Stimulated activated CD8-positive, alpha-beta memory T cell treated with anti-CD3 and anti-CD28 coated beads, Interleukin-2, amount 100 ng/mL, for 48 hours (primary cell): Measurements from ENCODE around the gene THBS2.
"Not testable (repeated sequence)": the region's sequence is repeated elsewhere in the genome, so short reads cannot be mapped to it uniquely, and the experiment has no call there.

Experiments
- DNase-seq, 2 donors: peaks; one replicate each; pipeline ENCODE4 v3.0.0-alpha.2; 2020; ENCODE audit warnings: low read depth in 2 of 2

THBS2 gene

GRCh38 chr6:169210611-169211010 lies 43.0 kb downstream of the THBS2 start:
- DNase-seq = no peak

- no peak for DNase-seq
These were observed 45.6 kb downstream of the THBS2 start for GRCh38 chr6:169208011-169208410.

- DNase-seq = no peak
These were observed 46.2 kb downstream of the THBS2 start for GRCh38 chr6:169207482-169207881.

GRCh38 chr6:169205176-169206160 lies 48.2 kb downstream of the THBS2 start:
- DNase-seq = no peak

GRCh38 chr6:169204167-169204566 lies 49.5 kb downstream of the THBS2 start:
- DNase-seq = no peak

- no peak for DNase-seq
These were observed 51.7 kb downstream of the THBS2 start for GRCh38 chr6:169201985-169202384.

- DNase-seq = no peak
These were observed 52.6 kb downstream of the THBS2 start for GRCh38 chr6:169200893-169201514.

GRCh38 chr6:169199625-169200335 lies 53.9 kb downstream of the THBS2 start:
- DNase-seq = no peak

GRCh38 chr6:169198885-169199284 lies 54.8 kb downstream of the THBS2 start:
- DNase-seq = no peak

- DNase-seq = not testable (repeated sequence)
These were observed 55.7 kb downstream of the THBS2 start for GRCh38 chr6:169197929-169198328.

- DNase-seq = not testable (repeated sequence)
These were observed 57.4 kb downstream of the THBS2 start for GRCh38 chr6:169196279-169196678.

- no peak for DNase-seq
These were observed 58.9 kb downstream of the THBS2 start for GRCh38 chr6:169194737-169195136.

- no peak for DNase-seq
These were observed 62.7 kb downstream of the THBS2 start for GRCh38 chr6:169190970-169191369.

GRCh38 chr6:169190144-169190584 lies 63.5 kb downstream of the THBS2 start:
- no peak for DNase-seq

GRCh38 chr6:169189686-169190085 lies 64.0 kb downstream of the THBS2 start:
- DNase-seq = no peak

- no peak for DNase-seq
These were observed 64.5 kb downstream of the THBS2 start for GRCh38 chr6:169189182-169189581.

GRCh38 chr6:169188475-169188874 lies 65.2 kb downstream of the THBS2 start:
- no peak for DNase-seq

GRCh38 chr6:169188051-169188470 lies 65.6 kb downstream of the THBS2 start:
- no peak for DNase-seq

- DNase-seq = no peak
These were observed 67.0 kb downstream of the THBS2 start for GRCh38 chr6:169186496-169187169.

GRCh38 chr6:169185692-169186485 lies 67.8 kb downstream of the THBS2 start:
- DNase-seq = no peak

GRCh38 chr6:169185011-169185521 lies 68.6 kb downstream of the THBS2 start:
- no peak for DNase-seq
